ENCODE measurements around the gene CPN2. TPM values are rescaled to one million over a fixed set of nuclear protein-coding genes. Genes with fewer than 3 reads are reported as not detected.

Gene CPN2
- total RNA-seq, 1 donor from 2014 or later = 2.4 TPM

DNA sequence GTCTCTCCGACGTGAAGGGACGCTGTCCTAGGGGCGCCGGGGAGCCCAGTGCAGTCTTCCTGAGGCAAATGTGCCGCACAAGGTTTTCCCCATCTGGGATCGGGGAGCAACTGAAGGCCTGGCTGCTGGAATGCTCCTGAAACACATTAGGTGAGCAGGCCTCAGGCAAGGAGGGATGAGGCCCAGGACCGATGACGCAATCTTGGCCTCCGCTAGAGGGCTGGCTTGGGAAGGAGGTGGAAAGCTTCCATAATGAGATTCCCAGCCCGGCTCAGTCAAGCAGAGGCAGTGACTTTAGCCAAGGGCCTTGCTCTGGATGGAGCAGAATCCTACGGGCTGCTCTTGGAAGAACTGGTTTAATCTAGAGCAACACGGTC is 50.8 kb downstream of the CPN2 start:
- intact Hi-C loops (cut with micrococcal nuclease) = loop anchor here (10.0 kb wide), 1 partner anchor 166 kb away; the partner anchor contains the start of gene HES1
- H3K4me1 ChIP-seq = peaks cover 16% of the 10 kb centered on the region
- H3K27ac ChIP-seq (replicated peaks) = no peak overlapping the region
- TF ChIP-seq CTCF (IDR thresholded peaks at IDR 0.05; ENCODE audit: borderline replicate concordance) = peak; percentile 36
- DNase-seq = peak; percentile 76
- peaks cover 48% of the 10 kb centered on the region for H3K27me3 ChIP-seq (ENCODE audit: low read depth)
- H3K4me3 ChIP-seq = no peak overlapping the region
- H3K36me3 ChIP-seq = no peaks in the 10 kb centered on the region
- H3K9me3 ChIP-seq (replicated peaks) = no peaks in the 10 kb centered on the region

GRCh38 chr3:194298331-194299227 is 52.5 kb downstream of the CPN2 start:
- no peak overlapping the region for H3K27ac ChIP-seq (replicated peaks)
- no peak overlapping the region for H3K4me3 ChIP-seq
- TF ChIP-seq CTCF (IDR thresholded peaks at IDR 0.05; ENCODE audit: borderline replicate concordance) = no peak
- H3K36me3 ChIP-seq = no peaks in the 10 kb centered on the region
- intact Hi-C loops (cut with micrococcal nuclease) = no loop called here
- no peaks in the 10 kb centered on the region for H3K9me3 ChIP-seq (replicated peaks)
- no peak for DNase-seq
- peaks cover 40% of the 10 kb centered on the region for H3K27me3 ChIP-seq (ENCODE audit: low read depth)
- H3K4me1 ChIP-seq = peaks cover 16% of the 10 kb centered on the region

DNA sequence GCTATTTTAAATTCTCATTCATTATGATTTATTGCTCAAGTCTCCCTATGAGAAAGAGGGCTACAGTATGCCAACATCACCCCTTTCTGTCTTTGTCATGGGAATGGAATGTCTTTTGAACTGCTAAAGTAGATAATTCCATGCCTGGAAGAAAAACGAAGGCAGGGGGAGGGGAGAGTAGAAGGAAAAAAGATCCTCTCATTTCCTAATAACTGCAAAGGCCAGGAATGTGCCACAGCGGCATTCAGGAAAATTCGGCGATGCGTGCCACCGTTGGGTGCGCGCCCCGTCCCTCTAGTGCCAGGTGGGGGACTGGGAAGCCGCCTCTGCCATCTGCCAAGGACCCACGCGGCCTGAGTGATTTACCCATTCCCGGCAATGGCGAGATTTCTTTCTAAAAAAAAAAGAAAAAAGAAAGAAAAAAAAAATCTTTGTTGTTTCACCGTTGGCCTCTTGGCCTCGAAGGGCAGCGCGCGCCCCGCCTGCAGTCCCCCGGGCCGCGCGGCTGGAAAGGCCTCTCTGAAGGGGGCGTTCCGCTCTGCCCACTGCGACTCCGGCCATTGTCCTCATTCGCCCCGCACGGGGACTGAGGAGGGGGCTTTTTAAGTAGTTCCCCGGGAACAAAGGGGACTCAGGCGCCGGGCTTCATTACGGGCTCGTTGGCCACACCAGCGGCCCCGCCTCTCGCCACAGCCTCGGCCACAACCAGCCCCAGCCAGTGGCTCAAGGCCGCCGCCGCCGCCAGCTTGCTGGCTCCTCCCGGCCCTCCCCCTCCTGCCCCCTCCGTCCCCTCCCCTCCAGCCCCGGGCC is 54.5 kb downstream of the CPN2 start:
- Histone ChIP-seq H3K36me3 (no peaks in the 10 kb centered on the region), H3K4me1 (peaks cover 16% of the 10 kb centered on the region), H3K9me3 (replicated peaks) (peaks cover 7% of the 10 kb centered on the region), H3K27me3 (ENCODE audit: low read depth) (peaks cover 28% of the 10 kb centered on the region), H3K4me3 (peak overlapping the region; percentile 57), H3K27ac (replicated peaks) (no peak overlapping the region)
- intact Hi-C loops (cut with micrococcal nuclease) = no loop called here
- no peak for TF ChIP-seq CTCF (IDR thresholded peaks at IDR 0.05; ENCODE audit: borderline replicate concordance)
- DNase-seq = no peak

- no peak overlapping the region for H3K4me3 ChIP-seq
- TF ChIP-seq CTCF (IDR thresholded peaks at IDR 0.05; ENCODE audit: borderline replicate concordance) = no peak
- intact Hi-C loops (cut with micrococcal nuclease) = no loop called here
- H3K27ac ChIP-seq (replicated peaks) = no peak overlapping the region
- H3K4me1 ChIP-seq = peaks cover 7% of the 10 kb centered on the region
- no peak for DNase-seq
- peaks cover 25% of the 10 kb centered on the region for H3K9me3 ChIP-seq (replicated peaks)
- peaks cover 28% of the 10 kb centered on the region for H3K27me3 ChIP-seq (ENCODE audit: low read depth)
- H3K36me3 ChIP-seq = no peaks in the 10 kb centered on the region
These were observed 56.3 kb downstream of the CPN2 start for GRCh38 chr3:194294895-194295214.

GRCh38 chr3:194294199-194294894 is 56.8 kb downstream of the CPN2 start:
- Histone ChIP-seq H3K27me3 (ENCODE audit: low read depth) (peaks cover 28% of the 10 kb centered on the region), H3K9me3 (replicated peaks) (peaks cover 28% of the 10 kb centered on the region), H3K4me1 (peaks cover 7% of the 10 kb centered on the region), H3K27ac (replicated peaks) (no peak overlapping the region), H3K36me3 (no peaks in the 10 kb centered on the region), H3K4me3 (no peak overlapping the region)
- TF ChIP-seq CTCF (IDR thresholded peaks at IDR 0.05; ENCODE audit: borderline replicate concordance) = no peak
- no peak for DNase-seq
- intact Hi-C loops (cut with micrococcal nuclease) = no loop called here

Data from left ventricle myocardium inferior (tissue), 1 donor.